K562 (cell line): Measurements from ENCODE around the gene BTBD1. TPM values are rescaled to one million over a fixed set of nuclear protein-coding genes. Genes with fewer than 3 reads are reported as not detected.

Experiments
- ASH1L ChIP-seq: fragments of 450-650 bp; IDR thresholded peaks from 2 replicates; pipeline ENCODE4 v1.6.1; 2018; ENCODE audit warnings: borderline replicate concordance, mild to moderate bottlenecking, low read depth; ENCODE audit not compliant: partially characterized antibody
- BRD4 ChIP-seq: fragments of 200-600 bp; sonication (generic); IDR thresholded peaks from 2 replicates; pipeline ENCODE4 v1.6.1; 2017; ENCODE audit warnings: inconsistent platforms
- CBX8 ChIP-seq: fragments of 200-600 bp; sonication (generic); IDR thresholded peaks from 2 replicates; pipeline ENCODE4 v1.6.1; 2012; ENCODE audit warnings: borderline replicate concordance, mixed run types, low read depth, mild to moderate bottlenecking, moderate library complexity, mixed read lengths, low read length, control low read depth, inconsistent platforms; ENCODE audit not compliant: poor library complexity, severe bottlenecking; ENCODE audit errors: extremely low read depth
- CREB5 ChIP-seq: fragments of 250-450 bp; sonication (Bioruptor Pico); IDR thresholded peaks from 2 replicates; pipeline ENCODE4 v1.5.0; 2020; ENCODE audit warnings: mild to moderate bottlenecking
- CREM ChIP-seq: IDR thresholded peaks from 2 replicates; pipeline ENCODE4 v1.6.1; 2014; ENCODE audit warnings: antibody characterized with exemption, low read depth
- DACH1 ChIP-seq: fragments of 450-650 bp; IDR thresholded peaks from 2 replicates; pipeline ENCODE4 v1.6.1; 2018; ENCODE audit not compliant: partially characterized antibody
- DPF2 ChIP-seq: fragments of 450-650 bp; IDR thresholded peaks from 2 replicates; pipeline ENCODE4 v1.6.1; 2016
- EGR1 ChIP-seq: fragments of 450-650 bp; conservative IDR thresholded peaks from 2 replicates; pipeline ENCODE4 v1.6.1; 2017; ENCODE audit warnings: mild to moderate bottlenecking
- IFI16 ChIP-seq: fragments of 250-450 bp; sonication (Bioruptor Pico); IDR thresholded peaks from 2 replicates; pipeline ENCODE4 v2.1.2; 2022; ENCODE audit warnings: mild to moderate bottlenecking, inconsistent platforms
- MBD2 ChIP-seq: sonication (generic); IDR thresholded peaks from 2 replicates; pipeline ENCODE4 v1.6.1; 2016; ENCODE audit warnings: low read depth, borderline replicate concordance
- NR3C1 ChIP-seq: sonication (generic); formaldehyde crosslinking; IDR thresholded peaks from 2 replicates; pipeline ENCODE4 v1.8.1; 2022; ENCODE audit warnings: missing genetic modification reagents
- POLR2AphosphoS2 ChIP-seq: IDR thresholded peaks from 2 replicates; pipeline ENCODE4 v1.6.1; 2012; ENCODE audit warnings: low read length, improper control_type of control experiment
- PTBP1 ChIP-seq: fragments of 200-400 bp; formaldehyde crosslinking; IDR thresholded peaks from 2 replicates; pipeline ENCODE4 v1.6.1; 2017; ENCODE audit warnings: low read depth, low read length
- RBM22 ChIP-seq: fragments of 200-400 bp; formaldehyde crosslinking; IDR thresholded peaks from 2 replicates; pipeline ENCODE4 v1.6.1; 2018; ENCODE audit warnings: low read length, low read depth; ENCODE audit not compliant: poor library complexity, severe bottlenecking
- SMARCC2 ChIP-seq: fragments of 450-650 bp; IDR thresholded peaks from 2 replicates; pipeline ENCODE4 v1.6.1; 2017; ENCODE audit warnings: antibody characterized with exemption, moderate library complexity, mild to moderate bottlenecking, low read depth
- SREBF2 ChIP-seq: sonication (generic); formaldehyde crosslinking; IDR thresholded peaks from 2 replicates; pipeline ENCODE4 v1.4.0; 2020; ENCODE audit warnings: mild to moderate bottlenecking, missing genetic modification reagents
- SRSF9 ChIP-seq: fragments of 200-400 bp; formaldehyde crosslinking; IDR thresholded peaks from 2 replicates; pipeline ENCODE4 v1.6.1; 2017; ENCODE audit warnings: low read depth, low read length, borderline replicate concordance
- TCF3 ChIP-seq: sonication (generic); formaldehyde crosslinking; IDR thresholded peaks from 2 replicates; pipeline ENCODE4 v1.4.0; 2020; ENCODE audit warnings: mild to moderate bottlenecking, missing genetic modification reagents
- U2AF1 ChIP-seq: fragments of 200-400 bp; formaldehyde crosslinking; optimal IDR thresholded peaks from 2 replicates; pipeline ENCODE3; 2017; ENCODE audit warnings: mild to moderate bottlenecking, low read depth, low read length, moderate library complexity
- ZNF239 ChIP-seq: fragments of 250-450 bp; sonication (Bioruptor Pico); IDR thresholded peaks from 2 replicates; pipeline ENCODE4 v1.4.0; 2020; ENCODE audit warnings: mild to moderate bottlenecking
- ZNF280B ChIP-seq: fragments of 250-450 bp; sonication (Bioruptor Pico); IDR thresholded peaks from 2 replicates; pipeline ENCODE4 v1.5.1; 2021; ENCODE audit warnings: mild to moderate bottlenecking
- ZNF551 ChIP-seq: fragments of 250-450 bp; sonication (Bioruptor Pico); IDR thresholded peaks from 2 replicates; pipeline ENCODE4 v1.5.0; 2021; ENCODE audit warnings: mild to moderate bottlenecking, moderate library complexity
- ZNF766 ChIP-seq: fragments of 200-800 bp; sonication (Bioruptor generic); conservative IDR thresholded peaks from 2 replicates; pipeline ENCODE4 v1.6.1; 2016; ENCODE audit warnings: missing genetic modification characterization, missing compliant biosample characterization
- polyA plus RNA-seq, 8 experiments: library from polyadenylated mRNA; depleted of rRNA in 4 of 8; stranded (reverse) in 5 of 8; unstranded in 3 of 8; fragments of >200 nt; fragmentation: Nextera tagmentation in 2 of 8; fragmentation: Illumina TruSeq in 1 of 8; extraction: Ambion mirVana in 2 of 8; extraction: Trizol in 1 of 8; gene quantifications; 2 replicates each; pipeline versions ENCODE4 v1.2.1 to v1.2.3, GENCODE V29; 2011 to 2014; ENCODE audit warnings: inconsistent platforms in 1 of 8, missing spikeins in 1 of 8
- total RNA-seq, 7 experiments: library from RNA; depleted of rRNA in 6 of 7; stranded (reverse); fragments of >200 nt in 6 of 7; fragmentation: Illumina TruSeq in 2 of 7; extraction: Trizol in 2 of 7; gene quantifications; 2 replicates each; pipeline versions ENCODE4 v1.2.1 to v1.2.3, GENCODE V29; 2011 to 2021; ENCODE audit warnings: low replicate concordance in 1 of 7
- TF ChIP-seq, protein P1 (sequence below): fragments of 200-800 bp; sonication (Bioruptor generic); IDR thresholded peaks from 2 replicates; pipeline ENCODE4 v1.6.1; 2017; ENCODE audit warnings: missing genetic modification characterization, missing compliant biosample characterization
- TF ChIP-seq, protein P2 (sequence below): sonication (generic); formaldehyde crosslinking; IDR thresholded peaks from 2 replicates; pipeline ENCODE4 v1.5.0; 2020; ENCODE audit warnings: missing genetic modification reagents

The BTBD1 gene
- total and polyA plus RNA-seq, 9 of the 15 experiments (the other 6 are each of a cell fraction or from before 2014, with no cell fraction given), result 19.4 to 106 (median 90.4) TPM

DNA sequence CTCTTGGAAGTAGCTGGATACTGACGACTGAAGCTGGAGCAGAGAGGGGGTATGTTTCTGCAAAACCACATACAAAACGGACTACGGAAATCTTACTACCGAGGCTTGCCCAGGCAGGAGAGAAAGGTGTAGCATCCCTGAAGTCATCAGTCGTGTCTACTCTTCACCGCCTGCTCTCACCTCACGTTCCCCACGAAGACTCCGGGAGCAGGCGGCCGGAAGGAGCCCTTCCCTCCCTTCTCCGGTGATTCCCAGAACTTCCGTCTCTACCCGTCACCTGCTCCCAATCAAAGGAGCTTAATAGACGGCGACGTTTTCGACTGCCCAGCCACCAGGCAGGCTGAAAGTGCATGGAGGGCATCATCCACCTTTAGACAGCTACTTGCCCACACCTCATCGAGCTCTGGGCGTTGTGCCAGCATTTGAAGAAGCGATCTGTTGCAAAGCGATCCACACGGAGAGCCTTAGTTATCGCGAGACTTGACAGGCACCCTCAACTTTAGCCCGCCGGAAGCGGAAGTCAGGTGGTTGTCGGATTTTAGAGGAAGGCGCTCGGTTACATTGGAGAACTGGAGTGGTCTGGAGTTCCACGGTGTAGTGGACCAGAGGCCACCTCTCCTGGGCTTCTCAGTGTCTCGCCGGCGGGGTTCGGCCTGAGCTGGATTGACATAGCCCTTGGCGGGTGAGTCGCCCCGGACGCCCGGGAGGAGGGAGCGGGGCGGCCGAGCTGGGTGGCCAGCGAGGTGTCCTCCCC, 81.2 kb downstream of the BTBD1 start, which contains the start of gene RAMAC (continued):
- TF ChIP-seq, protein P1, sequence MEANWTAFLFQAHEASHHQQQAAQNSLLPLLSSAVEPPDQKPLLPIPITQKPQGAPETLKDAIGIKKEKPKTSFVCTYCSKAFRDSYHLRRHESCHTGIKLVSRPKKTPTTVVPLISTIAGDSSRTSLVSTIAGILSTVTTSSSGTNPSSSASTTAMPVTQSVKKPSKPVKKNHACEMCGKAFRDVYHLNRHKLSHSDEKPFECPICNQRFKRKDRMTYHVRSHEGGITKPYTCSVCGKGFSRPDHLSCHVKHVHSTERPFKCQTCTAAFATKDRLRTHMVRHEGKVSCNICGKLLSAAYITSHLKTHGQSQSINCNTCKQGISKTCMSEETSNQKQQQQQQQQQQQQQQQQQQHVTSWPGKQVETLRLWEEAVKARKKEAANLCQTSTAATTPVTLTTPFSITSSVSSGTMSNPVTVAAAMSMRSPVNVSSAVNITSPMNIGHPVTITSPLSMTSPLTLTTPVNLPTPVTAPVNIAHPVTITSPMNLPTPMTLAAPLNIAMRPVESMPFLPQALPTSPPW, result peak; percentile 53
- TF ChIP-seq, protein P2, sequence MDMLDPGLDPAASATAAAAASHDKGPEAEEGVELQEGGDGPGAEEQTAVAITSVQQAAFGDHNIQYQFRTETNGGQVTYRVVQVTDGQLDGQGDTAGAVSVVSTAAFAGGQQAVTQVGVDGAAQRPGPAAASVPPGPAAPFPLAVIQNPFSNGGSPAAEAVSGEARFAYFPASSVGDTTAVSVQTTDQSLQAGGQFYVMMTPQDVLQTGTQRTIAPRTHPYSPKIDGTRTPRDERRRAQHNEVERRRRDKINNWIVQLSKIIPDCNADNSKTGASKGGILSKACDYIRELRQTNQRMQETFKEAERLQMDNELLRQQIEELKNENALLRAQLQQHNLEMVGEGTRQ (CRISPR knock-in tag), result peak; percentile 56
- TF ChIP-seq ZNF766 (CRISPR knock-in tag) (no peak), EGR1 (no peak), IFI16 (no peak), SMARCC2 (no peak), POLR2AphosphoS2 (no peak), SRSF9 (no peak), CREB5 (CRISPR knock-in tag) (no peak), DPF2 (no peak), TCF3 (CRISPR knock-in tag) (0 out of 2 replicates have a peak, but pooled peaks have one; percentile 6), ZNF551 (CRISPR knock-in tag) (no peak), CREM (0 out of 2 replicates have a peak, but pooled peaks have one; percentile 10), ZNF280B (CRISPR knock-in tag) (no peak), NR3C1 (CRISPR knock-in tag) (no peak), PTBP1 (no peak), MBD2 (peak; percentile 14; the same call in 1 of the 2 replicates), CBX8 (no peak), ZNF239 (no peak), ASH1L (no peak), BRD4 (no peak), RBM22 (no peak), DACH1 (peak; percentile 30), U2AF1 (no peak), SREBF2 (CRISPR knock-in tag) (no peak)
